Sciatic nerve (tissue), 2 donors: ENCODE results near the gene BRIP1. TPM values are rescaled to one million over a fixed set of nuclear protein-coding genes. Genes with fewer than 3 reads are reported as not detected.
"Not testable (repeated sequence)": the region's sequence is repeated elsewhere in the genome, so short reads cannot be mapped to it uniquely, and the experiment has no call there.

Experiments
- ATAC-seq: fragments of 200-7000 bp; cut with Tn5 transposase; one replicate; pipeline ENCODE4 v1.9.1; 2020; ENCODE audit warnings: mild to moderate bottlenecking, moderate library complexity
- DNase-seq: peaks from one replicate; pipeline ENCODE4 v3.0.0-alpha.2; 2020; ENCODE audit warnings: low spot score
- intact Hi-C: fragments of 100-400 bp; cut with DNase I; formaldehyde crosslinking; loops from one replicate; pipeline ENCODE4 v1.14.2; 2022
- total RNA-seq: library from RNA; stranded (reverse); fragmentation: NEBNext Ultra II Directional; extraction: Animal tissue kit (Norgen Biotek cat#: 25700); gene quantifications from one replicate; pipeline ENCODE4 v1.2.1, GENCODE V29; 2021
- donor health status: DM: no; HTN: no; CAD: no.
- donor health status: DM: no; HTN: no; CAD: no.

BRIP1 gene
- total RNA-seq, 1 donor from 2014 or later = 0.53 TPM

DNA sequence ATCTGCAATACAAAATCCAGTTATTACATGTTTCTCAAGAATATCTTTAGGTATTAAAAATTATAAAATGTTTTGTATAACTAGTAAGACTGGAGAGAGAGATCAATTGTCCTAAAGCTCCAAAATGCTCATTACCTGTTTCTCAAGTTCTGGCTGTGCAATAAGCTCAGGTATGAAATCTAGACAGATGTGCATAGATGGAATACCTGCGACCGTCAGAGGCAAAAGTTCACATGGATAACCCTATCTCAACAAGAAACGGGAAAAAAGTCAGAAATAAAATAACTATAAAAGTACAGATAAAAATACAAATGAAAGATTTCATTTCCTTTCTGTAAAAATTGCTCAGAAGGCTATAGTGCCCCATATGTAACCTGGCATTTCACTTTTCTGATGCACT, 5.8 kb upstream of the BRIP1 start:
- DNase-seq = no peak
- no peak for ATAC-seq
- intact Hi-C loops = no loop called here

DNA sequence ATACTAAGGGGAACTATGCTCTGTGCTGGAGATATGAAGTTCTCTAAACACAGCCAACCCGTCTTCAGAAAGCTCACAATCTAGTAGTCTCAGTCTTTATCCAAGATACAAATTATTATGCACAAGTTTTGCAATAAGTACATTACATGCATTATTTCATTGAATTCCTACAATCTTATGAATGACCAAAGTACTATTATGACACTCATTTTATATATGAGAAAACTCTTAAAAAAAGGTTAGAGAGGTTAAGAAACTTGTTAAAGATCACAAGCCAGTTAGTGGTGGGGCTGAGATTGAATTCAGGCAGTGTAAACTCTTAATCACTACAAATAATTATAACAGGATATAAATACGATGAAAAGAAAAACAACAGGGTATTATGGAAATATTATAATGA, 4.7 kb upstream of the BRIP1 start:
- intact Hi-C loops = no loop called here
- no peak for ATAC-seq
- DNase-seq = no peak

DNA sequence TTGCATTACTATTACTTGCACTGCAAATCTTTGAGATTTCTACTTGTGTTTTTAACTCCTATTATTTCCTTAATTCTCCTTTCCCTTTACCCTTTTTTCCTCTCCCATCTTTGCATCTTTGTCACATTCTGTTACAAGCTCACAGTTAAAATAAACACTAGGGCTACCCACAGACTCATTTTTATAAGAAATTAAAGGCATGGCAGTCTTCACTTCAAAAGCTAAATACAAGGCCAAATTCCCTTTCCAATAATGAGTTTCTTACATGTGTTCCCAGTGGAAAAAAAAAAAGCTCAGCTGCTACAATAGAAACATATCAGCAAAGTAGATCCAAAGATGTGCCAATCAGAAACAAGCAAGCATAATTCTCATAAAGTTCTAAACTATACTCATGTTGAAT, 3.7 kb upstream of the BRIP1 start:
- intact Hi-C loops = no loop called here
- ATAC-seq (no peak), DNase-seq (no peak)

DNA sequence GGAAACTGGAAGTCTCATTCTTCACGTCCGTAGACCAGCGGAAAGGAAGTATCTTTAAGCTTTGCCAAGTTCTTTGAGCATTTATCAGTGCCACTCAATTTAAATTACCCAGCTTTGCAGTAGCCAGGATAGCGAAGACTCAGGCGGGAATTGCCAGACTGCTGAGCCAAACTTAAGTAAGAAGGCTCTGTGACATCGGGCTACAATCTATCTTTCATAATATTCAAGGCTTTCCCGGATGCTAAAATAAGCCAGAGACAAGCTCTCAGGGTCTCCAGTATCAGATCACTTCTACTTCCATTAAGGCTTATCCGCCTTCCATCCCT, 436 bp upstream of the BRIP1 start:
- ATAC-seq = peak; percentile 69
- DNase-seq = no peak
- intact Hi-C loops = no loop called here

DNA sequence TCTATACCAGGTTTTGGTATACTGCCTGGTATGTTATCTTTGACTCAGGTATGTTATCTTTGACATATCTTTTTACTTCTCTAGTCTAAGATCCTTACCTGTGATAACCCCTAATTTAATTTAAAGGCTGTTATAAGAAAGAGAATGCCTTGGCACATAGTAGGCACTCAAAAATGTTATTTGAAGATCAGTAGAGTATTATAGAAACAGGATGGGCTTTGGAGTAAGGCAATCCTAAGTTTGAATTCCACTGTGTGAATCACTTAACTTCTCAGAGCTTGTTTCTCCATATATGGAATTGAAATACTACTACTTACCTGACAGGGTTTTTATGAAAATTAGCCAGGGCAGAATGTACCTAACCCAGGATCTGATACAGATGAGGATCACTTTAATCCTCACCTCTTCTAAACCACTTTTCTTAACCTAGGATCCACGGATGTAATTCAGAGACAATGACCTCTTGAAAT, 1.2 kb downstream of the BRIP1 start:
- ATAC-seq (no peak), DNase-seq (no peak)
- intact Hi-C loops = no loop called here

DNA sequence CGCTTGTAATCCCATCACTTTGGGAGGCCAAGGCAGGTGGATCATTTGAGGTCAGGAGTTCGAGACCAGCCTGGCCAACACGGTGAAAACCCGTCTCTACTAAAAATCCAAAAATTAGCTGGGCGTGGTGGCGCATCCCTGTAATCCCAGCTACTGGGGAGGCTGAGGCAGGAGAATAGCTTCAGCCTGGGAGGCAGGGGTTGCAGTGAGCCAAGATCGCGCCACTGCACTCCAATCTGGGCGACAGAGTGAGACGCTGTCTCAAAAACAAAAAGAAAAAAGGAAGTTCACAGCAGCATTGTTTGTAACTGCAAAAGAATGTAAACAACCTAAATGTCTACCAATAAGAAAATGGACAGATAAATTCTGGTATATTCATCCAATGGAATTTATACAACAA, 2.9 kb downstream of the BRIP1 start:
- DNase-seq, ATAC-seq, intact Hi-C loops: not testable (repeated sequence)

DNA sequence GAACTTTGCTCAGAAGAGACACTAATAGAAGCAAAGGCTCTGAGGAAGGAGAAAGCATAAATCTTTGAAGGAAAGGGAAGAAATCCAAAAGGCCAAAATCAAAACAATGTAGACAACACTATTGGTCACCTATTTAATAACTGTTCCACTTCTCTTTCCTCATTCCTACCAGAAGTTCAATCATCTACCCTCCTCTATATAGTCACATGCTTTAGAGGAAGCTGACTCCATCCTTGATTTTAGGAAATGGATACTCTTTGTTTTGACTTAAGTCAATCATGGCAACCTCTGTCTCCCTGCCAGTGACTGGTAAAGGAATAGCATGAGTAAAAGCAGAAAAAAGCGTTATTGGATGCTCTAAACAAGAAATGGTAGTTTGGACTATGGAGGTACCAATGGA, 7.3 kb downstream of the BRIP1 start:
- ATAC-seq = no peak
- DNase-seq = no peak
- intact Hi-C loops = no loop called here

DNA sequence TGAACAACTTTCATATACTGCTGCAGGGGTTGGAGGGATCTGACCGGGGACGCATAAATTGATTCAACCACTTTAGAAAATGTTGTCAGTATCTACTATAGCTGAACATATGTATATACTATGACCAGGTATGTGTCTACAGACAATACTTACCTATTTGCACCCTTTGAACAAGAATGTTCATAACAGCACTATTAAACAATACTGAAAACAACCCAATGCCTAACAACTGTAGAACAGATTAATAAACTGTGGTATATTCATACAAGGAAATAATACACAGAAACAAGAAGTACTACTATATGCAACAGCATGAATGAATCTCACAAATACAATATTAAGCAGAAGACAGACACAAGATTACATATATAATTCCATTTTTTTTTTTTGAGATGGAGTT, 10.5 kb downstream of the BRIP1 start:
- ATAC-seq (no peak), DNase-seq (no peak)
- intact Hi-C loops = no loop called here

DNA sequence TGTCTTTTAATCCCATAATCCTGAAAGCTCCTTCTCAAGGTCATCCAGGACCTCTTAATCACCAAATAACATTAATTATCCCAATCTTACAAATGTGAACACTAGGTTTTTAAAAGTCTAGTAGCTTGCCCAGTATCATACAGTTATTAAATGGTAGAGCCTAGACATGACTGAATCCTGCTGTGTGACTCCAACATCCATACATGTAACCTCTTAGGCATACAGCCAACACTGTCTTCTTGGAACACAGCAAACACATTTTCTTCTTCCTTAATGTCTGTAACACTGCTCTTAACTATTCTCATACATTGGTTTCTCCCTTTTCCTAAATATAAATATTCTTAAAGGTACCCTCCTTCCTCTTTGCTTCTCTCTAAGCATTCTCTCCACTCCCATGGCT, 13.7 kb downstream of the BRIP1 start:
- no peak for ATAC-seq
- intact Hi-C loops = no loop called here

DNA sequence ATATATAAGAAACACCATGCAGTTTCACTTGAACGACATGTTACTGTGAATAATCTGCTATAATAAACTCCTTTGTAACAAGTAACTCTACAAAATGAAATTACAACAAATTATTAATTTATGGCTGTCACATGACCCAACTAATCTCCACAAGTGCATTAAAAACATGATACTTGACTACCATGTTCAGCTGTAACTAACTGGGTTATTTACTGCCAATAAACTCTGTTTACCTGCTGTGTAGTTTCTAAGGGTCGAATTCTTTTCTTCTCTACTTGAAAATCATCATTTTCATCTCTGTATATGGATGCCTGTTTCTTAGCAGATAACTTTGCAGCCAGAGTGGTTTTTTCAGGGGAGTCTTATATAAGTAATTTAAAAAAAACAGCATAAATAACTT, 14.4 kb downstream of the BRIP1 start:
- intact Hi-C loops = no loop called here
- ATAC-seq = no peak
- no peak for DNase-seq

More for the DNA sequence above, 13.7 kb downstream of the BRIP1 start:
- DNase-seq = no peak

DNA sequence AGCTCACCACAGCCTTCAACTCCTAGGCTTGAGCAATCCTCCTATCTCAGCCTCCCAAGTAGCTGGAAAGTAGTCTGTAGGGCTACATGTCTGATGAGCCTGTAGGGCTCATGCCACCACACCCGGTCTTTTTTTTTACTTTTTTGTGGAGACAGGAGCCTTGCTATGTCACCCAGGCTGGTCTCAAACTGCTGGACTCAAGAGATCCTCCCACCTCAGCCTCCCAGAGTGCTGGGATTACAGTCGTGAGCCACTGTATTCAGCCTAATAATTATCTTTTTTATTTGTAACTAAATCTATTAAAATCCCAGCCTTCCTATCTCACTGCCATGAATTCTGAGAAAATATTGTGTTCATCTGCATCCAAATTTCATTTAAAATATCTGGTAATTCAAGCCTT, 15.1 kb downstream of the BRIP1 start:
- intact Hi-C loops = no loop called here
- ATAC-seq = no peak

DNA sequence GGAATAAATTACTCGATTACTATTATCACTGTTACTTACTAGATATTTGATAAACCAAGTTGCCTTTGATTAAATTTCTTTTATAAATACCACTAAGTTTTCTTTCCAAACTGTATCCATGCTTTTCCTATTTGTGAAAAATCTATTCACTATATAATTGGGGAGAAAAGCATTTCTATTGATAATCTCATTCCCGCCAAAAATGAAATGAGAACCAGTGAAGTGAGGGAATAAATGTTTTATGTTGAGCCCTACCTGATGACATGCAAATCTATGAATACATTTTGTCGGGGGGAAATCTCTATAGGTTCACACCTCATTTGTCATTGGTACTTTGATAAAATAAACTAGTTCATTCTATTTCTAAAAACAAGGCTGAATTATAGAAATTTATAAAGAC, 15.7 kb downstream of the BRIP1 start:
- ATAC-seq = no peak
- no peak for DNase-seq
- intact Hi-C loops = no loop called here

More for the DNA sequence above, 15.1 kb downstream of the BRIP1 start:
- DNase-seq = no peak

DNA sequence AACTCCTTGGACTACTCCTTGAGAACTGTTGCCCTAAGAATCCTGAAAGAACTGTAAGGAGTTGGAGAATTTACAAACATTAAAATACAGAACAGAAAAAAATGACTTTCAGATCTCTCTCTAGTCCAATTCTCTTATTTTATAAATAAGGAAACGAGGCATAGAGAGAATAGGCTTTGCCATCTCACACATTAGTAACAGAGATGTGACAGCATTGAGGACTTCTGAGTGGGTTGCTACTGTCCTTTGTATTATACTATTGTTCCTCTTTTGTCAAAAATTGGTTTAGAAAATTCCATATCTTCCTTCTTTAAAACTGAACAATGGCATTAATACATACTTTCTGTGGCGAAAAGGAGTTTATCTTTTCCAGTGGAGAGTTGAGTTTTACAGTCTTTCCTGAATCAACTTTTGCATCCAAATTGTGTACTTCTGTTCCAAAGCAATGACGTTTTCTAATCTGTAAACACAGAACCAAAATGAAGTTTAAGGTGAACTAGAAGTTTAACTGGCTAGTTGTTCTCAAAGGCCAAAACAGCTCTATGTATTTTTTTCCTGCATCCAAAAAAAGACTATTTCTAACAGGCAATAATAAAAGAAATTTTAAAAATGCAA, 16.5 kb downstream of the BRIP1 start:
- intact Hi-C loops = no loop called here
- ATAC-seq = no peak
- DNase-seq = no peak

DNA sequence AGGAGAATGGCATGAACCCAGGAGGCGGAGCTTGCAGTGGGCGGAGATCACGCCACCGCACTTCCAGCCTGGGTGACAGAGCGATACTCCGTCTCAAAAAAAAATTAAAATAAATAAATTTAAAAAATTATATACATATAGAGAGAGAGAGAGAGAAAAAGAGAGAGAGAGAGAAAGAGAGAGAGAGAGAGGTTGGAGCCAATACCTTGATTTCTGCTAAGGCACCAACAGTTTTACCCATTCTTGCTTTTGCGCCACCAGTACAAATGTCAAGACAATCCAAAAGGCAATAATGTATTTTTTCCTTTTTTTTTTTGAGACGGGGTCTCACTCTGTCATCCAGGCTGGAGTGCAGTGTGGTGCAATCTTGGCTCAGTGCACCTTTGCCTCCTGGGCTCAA, 17.2 kb downstream of the BRIP1 start:
- intact Hi-C loops = no loop called here
- DNase-seq (no peak), ATAC-seq (no peak)

DNA sequence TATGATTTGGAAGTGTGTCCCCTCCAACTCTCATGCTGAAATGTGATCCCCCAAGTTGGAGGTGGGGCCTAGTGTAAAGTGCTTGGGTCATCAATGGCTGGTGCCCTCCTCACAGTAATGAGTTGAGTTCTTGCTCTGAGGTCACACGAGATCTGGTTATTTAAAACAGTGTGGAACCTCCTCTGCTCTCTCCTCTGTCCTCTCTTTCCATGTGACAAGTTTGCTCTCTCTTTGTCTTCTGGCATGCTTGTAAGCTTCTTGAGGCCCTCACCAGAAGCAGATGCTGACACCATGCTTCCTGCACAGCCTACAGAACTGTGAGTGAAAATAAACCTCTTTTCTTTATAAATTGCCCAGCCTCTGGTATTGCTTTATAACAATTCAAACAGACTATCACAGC, 19.9 kb downstream of the BRIP1 start:
- intact Hi-C loops = no loop called here
- no peak for DNase-seq
- ATAC-seq = no peak

DNA sequence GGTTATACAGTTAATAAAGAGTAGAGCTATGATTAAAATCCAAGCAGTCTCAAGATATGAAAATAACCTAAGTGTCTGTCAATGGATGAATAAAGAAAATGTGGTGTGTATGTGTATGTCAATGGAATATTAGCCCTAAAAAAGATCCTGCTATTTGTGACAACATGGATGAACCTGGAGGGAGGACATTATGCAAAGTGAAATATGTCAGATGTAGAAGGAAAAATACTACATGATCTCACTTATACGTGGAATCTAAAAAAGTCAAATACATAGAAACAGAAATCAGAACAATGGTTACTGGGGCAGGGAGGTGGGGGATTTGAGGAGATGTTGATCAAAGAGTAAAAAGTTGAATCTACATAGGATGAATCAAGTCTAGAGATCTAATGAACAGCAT, 20.4 kb downstream of the BRIP1 start:
- no peak for DNase-seq
- intact Hi-C loops = no loop called here
- no peak for ATAC-seq

DNA sequence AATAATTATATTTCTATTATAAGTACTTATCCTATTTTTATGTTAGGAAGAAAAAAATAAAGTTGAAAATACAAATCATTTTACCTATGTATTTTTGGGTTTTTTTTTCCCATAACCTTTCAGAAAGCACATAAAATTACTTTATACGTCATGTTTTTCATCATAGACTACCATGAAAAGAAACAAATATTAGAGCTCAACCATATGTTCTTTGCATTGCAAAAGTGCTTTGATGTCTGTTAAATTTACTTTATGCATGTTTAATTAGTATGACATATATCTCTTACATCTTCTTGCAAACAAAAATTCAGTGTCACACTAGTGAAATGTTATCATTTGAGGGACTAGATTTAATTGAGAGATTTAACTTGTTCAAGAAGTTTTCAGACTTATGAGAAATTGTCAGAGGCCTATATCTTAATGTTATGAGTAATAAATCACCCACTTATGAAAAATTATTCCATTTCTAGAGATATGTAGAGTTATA, 24.0 kb downstream of the BRIP1 start:
- ATAC-seq = no peak
- intact Hi-C loops = loop anchor here (10.0 kb wide), 1 partner anchor 425 kb away; no protein-coding TSS in a partner anchor
- DNase-seq = no peak

DNA sequence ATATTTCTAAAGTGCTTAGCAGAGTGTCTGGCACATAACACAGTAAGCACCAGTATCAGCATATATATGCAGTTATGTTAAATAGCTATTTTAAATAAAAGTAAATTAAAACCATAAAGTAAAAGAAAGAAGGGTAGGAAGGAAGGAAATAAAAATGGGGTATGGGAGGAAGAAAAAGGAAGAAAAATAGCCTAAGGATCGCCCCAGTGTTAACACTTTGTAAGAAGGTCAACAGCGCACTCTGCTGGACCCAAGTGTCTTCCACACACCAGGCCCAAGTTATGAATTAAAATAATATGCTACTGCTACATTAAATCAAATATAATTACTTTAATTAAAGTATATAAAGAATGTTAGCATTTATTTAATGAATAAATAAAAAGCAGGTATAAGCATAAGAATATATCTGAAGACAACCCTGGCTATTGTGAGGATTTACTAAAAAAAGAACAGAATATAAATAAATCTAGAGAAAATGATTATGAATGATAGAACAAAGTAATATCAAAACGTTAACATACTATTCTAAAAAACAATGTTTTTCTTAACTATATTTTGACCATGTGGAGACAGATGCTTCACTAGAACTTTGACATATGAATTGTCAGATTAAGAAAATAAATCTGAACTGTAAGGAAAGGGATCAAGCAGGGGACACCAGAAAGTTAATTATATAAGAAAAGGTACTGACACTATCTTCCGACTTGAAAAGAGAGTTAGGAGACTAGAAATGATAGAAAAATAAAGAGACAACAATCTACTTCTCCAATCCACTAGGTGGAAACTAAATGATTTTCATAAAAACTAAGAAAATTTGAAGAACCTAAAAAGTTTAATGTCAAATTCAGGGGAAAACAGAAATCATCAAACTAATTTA, 25.9 kb downstream of the BRIP1 start:
- peak; percentile 55 for ATAC-seq
- intact Hi-C loops = loop anchor here (10.0 kb wide), 1 partner anchor 423 kb away; no protein-coding TSS in a partner anchor
- DNase-seq = peak; percentile 75

DNA sequence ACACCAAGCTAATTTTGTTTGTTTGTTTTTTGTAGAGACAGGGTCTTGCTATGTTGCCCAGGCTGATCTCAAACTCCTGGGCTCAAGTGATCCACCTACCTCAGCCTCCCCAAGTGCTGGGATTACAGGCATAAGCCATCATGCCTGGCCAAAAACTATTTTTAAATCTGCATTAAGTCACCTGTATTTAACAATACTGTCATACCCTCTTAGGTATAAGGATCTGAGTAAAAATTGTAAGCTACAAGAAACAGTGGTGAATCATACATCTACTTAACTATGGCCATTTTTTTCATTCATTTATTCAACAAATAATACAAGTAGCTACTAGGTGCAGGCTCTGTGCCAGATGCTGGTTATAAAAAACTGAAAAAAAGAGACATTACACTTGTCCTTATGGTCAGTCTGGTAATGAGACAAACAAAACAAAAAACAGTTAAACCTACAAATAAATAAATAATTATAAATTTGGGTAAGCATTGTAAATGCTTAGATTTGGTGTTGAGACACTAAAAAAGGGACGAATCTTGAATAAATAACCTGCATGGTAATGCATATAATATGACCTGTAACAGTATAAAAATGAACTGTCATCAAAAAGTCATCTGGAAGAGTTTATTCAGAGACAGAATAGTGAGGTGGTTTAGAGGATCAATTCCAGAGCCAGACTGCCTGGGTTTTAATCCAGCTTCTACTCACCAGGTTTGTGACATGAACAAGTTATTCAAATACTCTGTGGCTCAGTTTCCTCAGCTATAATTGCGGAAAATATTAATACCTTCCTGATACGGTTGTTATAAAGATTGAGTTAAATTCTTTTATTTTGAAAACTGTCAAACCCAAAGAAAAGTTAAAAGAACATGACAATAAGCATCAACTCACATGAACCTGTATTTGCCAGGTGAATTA, 26.8 kb downstream of the BRIP1 start:
- DNase-seq = no peak
- ATAC-seq = no peak
- intact Hi-C loops = loop anchor here (10.0 kb wide), 1 partner anchor 422 kb away; no protein-coding TSS in a partner anchor
